Esophagus mucosa (tissue), 1 donor: ENCODE measurements around the gene DSG1. TPM values are rescaled to one million over a fixed set of nuclear protein-coding genes. Genes with fewer than 3 reads are reported as not detected.
"Not testable (repeated sequence)": the region's sequence is repeated elsewhere in the genome, so short reads cannot be mapped to it uniquely, and the experiment has no call there.

ENCODE experiments used
- ATAC-seq: fragments of 200-7000 bp; cut with Tn5 transposase; one replicate; pipeline ENCODE4 v1.9.1; 2020
- total RNA-seq: library from RNA; stranded (reverse); gene quantifications from one replicate; pipeline ENCODE4 v1.2.4, GENCODE V29; 2023
- donor health status: DM: yes; HTN: yes; CAD: no.

DSG1 gene
- total RNA-seq, 1 donor from 2014 or later, result 33.7 TPM

DNA sequence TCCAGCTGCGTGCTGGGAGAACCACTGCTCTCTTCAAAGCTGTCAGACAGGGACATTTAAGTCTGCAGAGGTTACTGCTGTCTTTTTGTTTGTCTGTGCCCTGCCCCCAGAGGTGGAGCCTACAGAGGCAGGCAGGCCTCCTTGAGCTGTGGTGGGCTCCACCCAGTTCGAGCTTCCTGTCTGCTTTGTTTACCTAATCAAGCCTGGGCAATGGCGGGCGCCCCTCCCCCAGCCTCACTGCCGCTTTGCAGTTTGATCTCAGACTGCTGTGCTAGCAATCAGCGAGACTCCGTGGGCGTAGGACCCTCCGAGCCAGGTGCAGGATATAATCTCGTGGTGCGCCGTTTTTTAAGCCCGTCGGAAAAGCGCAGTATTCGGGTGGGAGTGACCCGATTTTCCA, 35.4 kb downstream of the DSG1 start:
- not testable (repeated sequence) for ATAC-seq

DNA sequence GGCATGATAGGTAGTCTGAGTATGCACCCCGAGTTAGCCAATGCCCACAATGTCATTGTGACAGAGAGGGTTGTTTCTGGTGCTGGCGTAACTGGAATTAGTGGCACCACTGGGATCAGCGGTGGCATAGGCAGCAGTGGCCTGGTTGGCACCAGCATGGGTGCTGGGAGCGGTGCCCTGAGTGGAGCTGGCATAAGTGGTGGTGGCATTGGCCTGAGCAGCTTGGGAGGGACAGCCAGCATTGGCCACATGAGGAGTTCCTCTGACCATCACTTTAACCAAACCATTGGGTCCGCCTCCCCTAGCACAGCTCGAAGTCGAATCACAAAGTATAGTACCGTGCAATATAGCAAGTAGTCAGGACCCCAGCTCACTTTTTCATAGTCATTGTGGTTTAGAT, 37.0 kb downstream of the DSG1 start:
- peak; percentile 31 for ATAC-seq

DNA sequence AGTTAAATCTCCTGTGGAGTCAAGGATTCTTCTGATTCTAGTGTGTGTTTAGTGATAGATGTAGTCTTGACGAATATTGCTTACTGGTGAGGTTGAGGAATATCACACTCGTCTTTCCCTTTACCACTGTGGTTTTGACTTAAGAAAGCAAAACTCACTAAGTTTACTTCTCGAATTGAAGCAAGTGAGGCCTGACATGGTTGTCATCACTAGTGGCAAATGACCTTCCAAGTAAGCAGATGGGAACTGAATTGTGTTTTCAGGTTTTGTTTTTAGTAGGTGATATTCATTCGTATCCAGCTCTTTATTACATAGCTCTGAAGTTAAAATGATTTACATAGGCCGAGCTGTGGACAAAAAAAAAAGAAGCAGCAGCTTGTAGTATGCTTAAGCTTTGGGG, 38.1 kb downstream of the DSG1 start:
- no peak for ATAC-seq

DNA sequence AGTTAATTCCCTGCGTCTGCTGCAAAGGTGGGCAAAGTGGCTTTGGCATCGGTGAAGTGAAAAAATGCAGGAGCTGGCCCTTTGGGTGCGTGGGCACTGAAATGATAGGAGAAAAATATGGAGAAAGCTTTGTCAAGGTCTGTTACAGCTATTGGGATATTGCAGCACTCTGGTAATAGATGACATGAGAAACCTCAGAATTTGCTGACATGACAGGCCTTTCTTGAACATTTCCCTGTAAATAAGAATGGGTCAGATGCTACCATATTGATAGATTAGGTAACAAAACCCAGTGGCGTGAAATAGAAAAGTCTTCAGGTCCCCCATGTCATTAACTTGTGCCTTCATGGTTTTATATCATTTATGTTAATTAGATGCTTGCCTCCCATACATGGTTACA, 46.2 kb downstream of the DSG1 start:
- ATAC-seq, result no peak

DNA sequence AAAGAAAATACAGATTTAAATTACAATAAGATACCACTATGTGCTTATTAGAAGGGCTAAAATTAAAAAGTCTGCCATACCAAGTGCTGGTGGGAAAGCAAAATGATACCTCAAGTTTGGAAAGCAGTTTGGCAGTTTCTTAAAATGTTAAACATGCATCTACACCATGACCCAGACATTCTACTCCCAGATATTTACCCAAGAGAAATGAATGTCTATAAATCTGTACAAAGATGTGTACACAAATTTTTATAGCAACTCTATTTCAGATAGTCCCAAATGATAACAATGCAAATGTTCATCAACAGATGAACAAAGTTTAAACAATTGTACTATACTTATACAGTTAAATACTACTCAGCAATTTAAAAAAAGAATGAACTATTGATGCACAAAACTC, 51.5 kb downstream of the DSG1 start:
- ATAC-seq, result no peak

DNA sequence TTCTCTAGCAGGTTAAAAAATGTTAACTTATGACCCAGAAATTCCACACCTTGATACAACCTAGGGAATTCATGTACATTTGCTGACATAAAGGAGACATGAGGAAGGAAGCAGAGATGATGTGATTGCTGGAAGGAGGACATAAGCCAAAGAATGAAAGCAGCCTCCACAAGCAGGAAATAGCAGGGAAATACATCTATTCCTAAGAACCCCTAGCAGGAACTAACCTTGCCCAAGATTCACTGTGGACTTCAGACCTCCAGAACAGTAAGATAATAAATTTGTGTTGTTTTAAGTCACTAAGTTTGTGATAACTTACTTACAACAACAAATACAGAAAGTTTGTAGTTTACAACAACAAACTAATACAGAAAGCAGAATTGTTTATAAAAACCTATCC, 54.0 kb downstream of the DSG1 start:
- ATAC-seq, result no peak

DNA sequence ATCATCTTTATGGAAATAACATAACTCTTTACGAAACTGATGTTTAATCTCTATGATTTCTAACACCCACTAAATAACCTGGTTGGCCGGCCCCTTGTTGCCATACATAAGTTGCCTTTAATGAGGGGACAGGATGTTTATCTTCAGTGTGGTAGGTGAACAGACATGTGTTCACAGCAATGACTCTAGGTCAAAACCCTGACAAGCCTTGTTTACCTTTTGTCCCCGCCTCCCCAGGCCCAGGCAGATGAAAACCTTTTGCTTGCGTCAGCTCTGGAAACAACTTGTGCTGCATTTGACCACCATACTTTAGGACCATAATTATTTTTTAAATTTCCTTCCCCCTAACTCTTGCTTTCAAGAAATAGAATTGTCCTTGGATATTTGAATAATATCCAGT, 55.7 kb downstream of the DSG1 start:
- no peak for ATAC-seq

DNA sequence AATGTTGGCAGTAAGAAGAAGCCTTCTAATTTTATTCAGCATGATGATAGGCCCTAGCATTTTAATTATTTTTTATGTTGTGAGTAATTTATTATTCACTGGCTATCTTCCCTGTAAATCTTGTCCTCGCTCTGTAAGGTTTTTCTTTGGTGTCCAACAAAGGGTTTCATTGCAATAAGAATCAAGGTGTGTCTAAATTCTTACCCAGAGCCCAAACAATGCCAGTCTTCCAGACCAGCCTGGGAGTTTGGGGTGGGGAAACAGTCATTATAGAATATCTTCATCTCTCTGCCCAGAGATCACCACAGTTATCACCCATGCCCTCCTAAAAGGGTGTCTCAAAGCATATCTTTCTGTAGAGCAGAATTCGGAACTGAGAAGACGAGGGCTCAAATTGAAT, 58.5 kb downstream of the DSG1 start, which contains the start of gene DSG4:
Gene DSG4 (plus strand): TSS at position 301 of the 400 bp plus-strand sequence. CDS start 135 bp downstream, outside the sequence.
- ATAC-seq, result no peak

DNA sequence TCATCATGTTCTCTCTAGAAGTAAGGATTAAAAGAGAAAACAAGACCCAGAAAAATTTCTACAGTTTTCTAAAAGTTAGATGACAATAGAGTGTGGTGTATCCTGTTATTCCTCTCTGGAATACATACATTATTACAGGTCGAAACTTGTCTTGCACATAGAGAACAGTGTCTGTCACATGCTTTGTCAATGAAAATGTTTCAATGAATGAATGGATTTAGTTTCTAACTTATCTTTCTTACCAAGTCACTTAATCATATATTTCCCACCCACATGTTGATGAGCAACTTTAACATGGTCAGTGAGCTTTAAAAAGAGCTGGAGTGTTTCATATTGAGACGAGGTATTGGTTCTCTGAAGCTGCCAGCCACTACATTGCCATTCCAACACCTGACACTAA, 63.0 kb downstream of the DSG1 start:
- peak; percentile 84 for ATAC-seq

DNA sequence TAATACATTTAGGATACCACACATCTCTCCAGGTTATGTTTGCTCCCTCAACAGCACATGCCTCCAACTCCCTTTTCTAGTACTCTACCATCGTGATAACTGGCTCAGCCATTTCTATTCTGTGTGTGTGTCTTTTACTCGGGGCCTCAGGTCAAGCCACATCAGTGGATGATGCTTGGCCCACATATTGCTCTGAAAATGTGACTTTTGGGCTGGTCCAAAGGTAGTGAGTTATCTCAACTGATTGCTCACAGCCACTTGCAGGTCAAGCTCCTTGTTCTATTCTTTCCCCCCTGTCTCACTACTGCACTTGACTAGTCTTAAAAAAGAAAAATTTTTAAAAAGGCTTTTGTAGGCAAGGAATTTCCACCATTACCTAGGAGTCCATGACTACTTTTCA, 64.1 kb downstream of the DSG1 start:
- no peak for ATAC-seq

DNA sequence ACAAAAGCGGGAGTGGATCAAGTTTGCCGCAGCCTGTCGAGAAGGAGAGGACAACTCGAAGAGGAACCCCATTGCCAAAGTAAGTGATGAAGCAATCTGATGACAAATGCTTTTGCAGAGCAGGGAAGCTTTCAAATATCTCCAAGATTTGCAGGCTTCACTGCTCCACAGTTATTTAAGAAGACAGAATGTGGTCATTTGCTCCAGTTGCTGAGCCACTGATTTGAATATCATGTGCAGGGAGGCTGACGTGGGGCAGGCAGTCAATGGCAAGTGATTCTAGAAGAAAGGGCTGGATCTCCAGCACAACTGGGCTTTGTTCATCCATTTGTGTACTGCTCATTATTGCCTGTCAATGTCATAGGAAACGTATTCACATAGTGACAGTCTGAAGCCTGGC, 68.8 kb downstream of the DSG1 start:
- peak; percentile 42 for ATAC-seq

DNA sequence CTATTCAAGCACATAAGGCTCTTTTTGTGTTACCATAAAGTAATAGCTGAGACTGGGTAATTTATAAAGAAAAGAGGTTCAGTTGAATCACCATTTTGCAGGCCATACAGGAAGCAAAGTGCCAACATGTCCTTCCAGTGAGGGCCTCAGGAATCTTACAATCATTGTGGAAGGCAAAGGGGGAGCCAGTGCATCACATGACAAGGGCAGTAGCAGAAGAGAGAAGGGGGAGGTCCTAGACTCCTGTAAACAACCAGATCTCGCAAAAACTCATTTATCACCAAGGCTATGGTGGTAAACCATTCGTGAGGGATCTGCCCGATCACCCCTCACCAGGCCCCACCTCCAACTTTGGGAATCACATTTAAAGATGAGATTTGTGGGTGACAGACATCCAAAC, 75.3 kb downstream of the DSG1 start:
- no peak for ATAC-seq

DNA sequence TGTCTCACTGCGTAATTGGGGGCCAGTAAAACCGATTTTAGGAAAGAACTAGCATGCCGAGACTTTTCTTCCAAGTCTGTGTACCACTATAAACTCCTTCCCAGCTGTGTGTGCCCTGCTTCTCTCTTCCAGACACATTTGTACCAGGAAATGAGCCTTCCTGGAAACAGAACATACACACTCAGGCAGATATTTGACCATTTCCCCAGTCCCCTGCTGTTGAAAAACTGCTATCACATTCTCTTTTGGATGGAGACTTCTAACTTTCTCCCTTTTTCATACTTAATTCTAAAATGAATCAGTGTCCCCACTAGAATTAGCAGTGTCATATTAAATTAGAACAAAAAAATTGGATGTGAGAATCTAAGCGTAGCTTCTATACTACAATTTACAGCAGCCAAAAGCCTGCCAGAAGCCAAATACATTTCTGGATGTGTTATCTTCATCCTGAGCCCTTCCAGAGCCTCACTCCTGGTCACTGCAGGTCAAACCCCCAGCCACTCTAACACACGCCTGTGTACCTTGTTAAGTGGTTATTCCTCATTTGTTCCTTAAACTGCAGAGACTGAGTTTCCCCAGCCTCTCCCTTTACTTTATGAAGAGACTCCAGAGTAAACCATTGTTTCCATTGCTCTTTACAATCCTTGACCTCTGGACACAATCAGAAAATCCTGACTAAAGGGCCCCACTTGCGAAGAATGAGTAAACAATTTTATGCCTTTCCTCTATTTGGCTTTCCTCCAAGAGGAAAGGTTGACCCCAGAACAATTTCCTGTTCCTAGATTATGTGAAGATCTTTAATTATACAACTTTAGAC, 79.0 kb downstream of the DSG1 start:
- ATAC-seq, result no peak

DNA sequence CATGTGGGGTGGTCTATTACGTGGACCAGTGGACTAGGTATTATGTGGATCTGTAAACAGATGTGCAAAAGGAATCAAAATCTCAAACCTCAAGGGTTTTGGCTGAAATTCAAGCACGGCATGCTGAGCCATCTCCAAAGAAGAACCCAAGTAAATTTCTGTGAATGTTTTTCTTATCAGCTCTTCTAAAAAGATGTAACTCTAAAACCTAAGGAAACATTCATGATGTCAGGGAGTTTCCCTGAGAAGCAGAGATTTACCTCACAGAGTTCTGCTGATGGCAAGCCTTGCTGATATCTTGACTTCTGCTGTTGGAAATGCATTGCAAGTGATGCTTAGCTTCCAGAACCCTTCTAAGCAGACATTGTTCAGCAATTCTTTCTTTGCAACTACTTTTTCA, 80.2 kb downstream of the DSG1 start:
- no peak for ATAC-seq

DNA sequence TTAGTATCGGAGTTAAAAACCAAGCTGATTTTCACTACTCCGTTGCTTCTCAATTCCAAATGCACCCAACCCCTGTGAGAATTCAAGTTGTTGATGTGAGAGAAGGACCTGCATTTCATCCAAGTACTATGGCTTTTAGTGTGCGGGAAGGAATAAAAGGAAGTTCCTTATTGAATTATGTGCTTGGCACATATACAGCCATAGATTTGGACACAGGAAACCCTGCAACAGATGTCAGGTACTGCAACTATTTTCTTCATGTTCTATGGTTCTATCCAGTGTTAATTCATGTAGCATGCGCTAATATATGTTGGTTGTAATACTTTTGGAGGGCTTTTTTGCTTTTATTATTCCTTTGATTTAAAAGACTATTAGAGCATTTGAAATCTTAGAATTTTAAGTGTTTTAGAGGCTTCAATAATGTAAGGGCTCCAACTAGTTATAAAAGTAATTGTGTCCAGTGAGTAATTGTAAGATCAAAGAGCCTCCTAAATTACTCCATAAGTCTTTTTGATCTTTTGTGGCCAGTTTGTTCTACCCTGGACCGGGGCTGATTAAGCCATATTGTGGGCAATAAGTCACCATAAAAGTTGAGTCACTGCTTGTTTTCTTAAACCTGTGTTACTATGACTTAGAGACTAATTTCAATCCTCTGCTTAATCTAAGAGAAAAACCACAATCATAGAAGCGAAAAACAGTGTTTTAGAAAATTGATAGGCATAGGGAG, 81.5 kb downstream of the DSG1 start:
- ATAC-seq, result peak; percentile 79

DNA sequence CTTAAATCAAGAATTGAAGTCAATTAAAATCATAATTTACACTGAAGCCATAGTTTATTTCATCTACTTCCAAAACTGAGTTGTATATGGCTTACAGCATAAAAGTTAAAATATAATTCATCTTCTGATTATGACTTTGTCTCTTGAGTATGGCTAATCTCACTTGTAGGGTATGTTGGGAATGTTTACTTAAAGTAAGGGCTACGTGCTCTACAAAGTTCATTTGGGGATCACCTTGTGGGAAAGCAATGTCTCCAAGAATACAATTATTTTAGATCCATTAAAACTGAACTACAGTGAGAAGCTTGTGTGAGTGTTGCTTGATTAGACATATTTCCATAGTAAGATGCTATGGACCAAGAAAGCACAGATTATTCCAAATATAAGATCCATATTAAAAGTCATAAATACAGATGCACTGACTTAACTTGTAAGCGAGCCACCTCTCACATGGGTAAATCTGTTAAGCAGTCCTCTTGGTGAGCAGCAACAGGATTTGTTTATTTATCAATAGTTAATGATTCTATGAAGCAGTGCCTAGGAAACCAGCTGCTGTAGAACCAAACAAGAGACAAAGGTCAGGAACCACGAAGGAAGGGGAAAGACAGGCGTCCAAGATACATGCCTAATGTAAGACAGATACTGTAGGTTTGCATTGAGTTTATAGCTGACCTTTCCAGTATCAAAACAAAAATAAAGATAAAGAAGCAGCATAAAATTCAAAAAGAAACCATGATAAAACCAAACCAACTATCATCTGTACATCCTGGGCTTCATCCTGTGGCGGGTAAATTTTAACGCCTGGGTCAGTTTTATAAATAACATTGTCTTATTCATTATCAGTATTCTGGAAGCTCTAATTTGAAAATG, 83.4 kb downstream of the DSG1 start:
- no peak for ATAC-seq

DNA sequence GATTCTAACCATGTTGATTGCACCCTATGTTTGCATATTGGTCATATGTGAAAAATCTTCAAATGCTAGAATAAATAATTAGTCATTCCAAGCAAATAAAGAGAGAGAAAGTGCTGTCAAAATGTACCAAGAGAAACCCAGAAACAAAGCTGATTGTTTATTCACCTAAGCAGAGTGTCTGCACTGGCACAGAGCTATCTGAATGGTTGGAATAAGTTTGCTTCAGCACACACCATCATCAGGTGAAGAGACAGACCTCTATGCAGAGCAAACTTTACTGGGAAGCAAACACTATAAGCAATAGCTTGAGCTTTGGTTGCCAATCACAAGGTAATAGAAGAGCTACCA, 84.0 kb downstream of the DSG1 start:
- ATAC-seq, result peak; percentile 30

DNA sequence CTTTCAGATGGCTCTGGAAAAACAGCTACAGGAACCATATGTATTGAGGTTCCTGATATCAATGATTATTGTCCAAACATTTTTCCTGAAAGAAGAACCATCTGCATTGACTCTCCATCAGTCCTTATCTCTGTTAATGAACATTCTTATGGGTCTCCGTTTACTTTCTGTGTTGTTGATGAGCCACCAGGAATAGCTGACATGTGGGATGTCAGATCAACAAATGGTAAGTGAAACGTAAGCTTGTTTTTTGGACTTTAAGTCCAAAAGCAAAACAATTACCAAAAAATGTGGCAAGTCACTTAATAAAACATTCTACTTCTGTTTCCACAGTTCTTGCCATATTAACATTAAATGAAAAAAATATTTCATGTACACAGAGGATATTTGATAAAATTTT, 85.4 kb downstream of the DSG1 start:
- ATAC-seq, result no peak

Other genes starting within 250 kb of the DSG1 start
- gene DSC2, start 215.7 kb upstream of the DSG1 start, total RNA-seq, result 434 TPM
- 0.52 TPM for gene DSC1, start 155.3 kb upstream of the DSG1 start, total RNA-seq
- not detected for gene DSG4, start 58.6 kb downstream of the DSG1 start, total RNA-seq
- 775 TPM for gene DSG3, start 129.6 kb downstream of the DSG1 start, total RNA-seq
- 22.4 TPM for gene DSG2, start 180.0 kb downstream of the DSG1 start, total RNA-seq